ENCODE results near the gene CAMSAP2. TPM values are rescaled to one million over a fixed set of nuclear protein-coding genes. Genes with fewer than 3 reads are reported as not detected.

Gene CAMSAP2
- total RNA-seq, 4 donors from 2014 or later: 8.2 to 12.5 (median 9.1) TPM

- no peaks in the 10 kb centered on the region for H3K36me3 ChIP-seq
- no peak for DNase-seq
- in situ Hi-C loops (cut with MboI; ENCODE audit: low pct_ligation_motif_present in 1 of 4, low pct_unique_long_range_greater_than_20kb in 1 of 4, low sequenced_read_pairs in 3 of 4) (no loop called here), intact Hi-C loops (cut with DNase I; ENCODE audit: low total_unique reads) (no loop called here)
- WGBS, 2 donors (ENCODE audit: low coverage in 1 of 2): 85% methylated on average over 2 of the region's 2 CpGs
- no peaks in the 10 kb centered on the region for H3K27me3 ChIP-seq
- no peak overlapping the region for H3K4me3 ChIP-seq
- no peaks in the 10 kb centered on the region for H3K9me3 ChIP-seq
- H3K27ac ChIP-seq: no peak overlapping the region
- peaks cover 0 to 42% (median 20%) of the 10 kb centered on the region in 4 donors for H3K4me1 ChIP-seq
- TF ChIP-seq POLR2AphosphoS5 (IDR thresholded peaks at IDR 0.05): no peak
- TF ChIP-seq EP300 (IDR thresholded peaks at IDR 0.05; ENCODE audit: low read depth): no peak
Measured at GRCh38 chr1:200779326-200779725, 40.6 kb downstream of the CAMSAP2 start.

GRCh38 chr1:200780545-200781369, 42.1 kb downstream of the CAMSAP2 start:
- 22 to 25% methylated on average over 5 of the region's 5 CpGs for WGBS, 2 donors (ENCODE audit: low coverage in 1 of 2)
- no peaks in the 10 kb centered on the region for H3K36me3 ChIP-seq
- in situ Hi-C loops (cut with MboI; ENCODE audit: low pct_ligation_motif_present in 1 of 4, low pct_unique_long_range_greater_than_20kb in 1 of 4, low sequenced_read_pairs in 3 of 4) (no loop called here), intact Hi-C loops (cut with DNase I; ENCODE audit: low total_unique reads) (no loop called here)
- H3K27me3 ChIP-seq: no peaks in the 10 kb centered on the region
- peaks cover 0 to 32% (median 20%) of the 10 kb centered on the region in 4 donors for H3K4me1 ChIP-seq
- no peak for DNase-seq
- peak overlapping the region; percentile 3 to 27 (median 18) for H3K27ac ChIP-seq
- H3K9me3 ChIP-seq: no peaks in the 10 kb centered on the region
- TF ChIP-seq POLR2A (IDR thresholded peaks at IDR 0.05): no peak
- TF ChIP-seq POLR2AphosphoS5 (IDR thresholded peaks at IDR 0.05): no peak
- TF ChIP-seq CTCF (IDR thresholded peaks at IDR 0.05): no peak
- peak overlapping the region in 2 of 4 donors; percentile 3 to 9 for H3K4me3 ChIP-seq

GRCh38 chr1:200783926-200784325, 45.2 kb downstream of the CAMSAP2 start:
- WGBS, 2 donors (ENCODE audit: low coverage in 1 of 2): 90% methylated on average over 6 of the region's 6 CpGs
- Histone ChIP-seq H3K27me3 (no peaks in the 10 kb centered on the region), H3K36me3 (no peaks in the 10 kb centered on the region), H3K4me1 (peaks cover 0 to 30% (median 15%) of the 10 kb centered on the region in 4 donors), H3K27ac (no peak overlapping the region), H3K9me3 (no peaks in the 10 kb centered on the region), H3K4me3 (no peak overlapping the region)
- TF ChIP-seq CTCF (IDR thresholded peaks at IDR 0.05) (no peak), POLR2A (IDR thresholded peaks at IDR 0.05) (no peak), POLR2AphosphoS5 (IDR thresholded peaks at IDR 0.05) (no peak), EP300 (IDR thresholded peaks at IDR 0.05; ENCODE audit: low read depth) (no peak)
- intact Hi-C loops (cut with DNase I; ENCODE audit: low total_unique reads): no loop called here
- DNase-seq: no peak
- in situ Hi-C loops (cut with MboI; ENCODE audit: low pct_ligation_motif_present in 1 of 4, low pct_unique_long_range_greater_than_20kb in 1 of 4, low sequenced_read_pairs in 3 of 4): no loop called here

- Histone ChIP-seq H3K27ac (no peak overlapping the region), H3K4me3 (no peak overlapping the region), H3K36me3 (no peaks in the 10 kb centered on the region), H3K27me3 (no peaks in the 10 kb centered on the region), H3K4me1 (peaks cover 0 to 36% (median 19%) of the 10 kb centered on the region in 4 donors), H3K9me3 (no peaks in the 10 kb centered on the region)
- no peak for DNase-seq
- intact Hi-C loops (cut with DNase I; ENCODE audit: low total_unique reads): no loop called here
- 72 to 85% methylated on average over 4 of the region's 4 CpGs for WGBS, 2 donors (ENCODE audit: low coverage in 1 of 2)
- no peak for TF ChIP-seq CTCF (IDR thresholded peaks at IDR 0.05)
- TF ChIP-seq EP300 (IDR thresholded peaks at IDR 0.05; ENCODE audit: low read depth): no peak
- no peak for TF ChIP-seq POLR2A (IDR thresholded peaks at IDR 0.05)
- TF ChIP-seq POLR2AphosphoS5 (IDR thresholded peaks at IDR 0.05): no peak
- in situ Hi-C loops (cut with MboI; ENCODE audit: low pct_ligation_motif_present in 1 of 4, low pct_unique_long_range_greater_than_20kb in 1 of 4, low sequenced_read_pairs in 3 of 4): no loop called here
Measured at GRCh38 chr1:200784576-200784975, 45.9 kb downstream of the CAMSAP2 start.
